ENCODE data around the gene SMC5. TPM values are rescaled to one million over a fixed set of nuclear protein-coding genes. Genes with fewer than 3 reads are reported as not detected.

Gene SMC5
- total and polyA plus RNA-seq, 2 donors (not counting 1 experiment from before 2014, with no cell fraction given): 8.9 to 82.1 TPM

DNA sequence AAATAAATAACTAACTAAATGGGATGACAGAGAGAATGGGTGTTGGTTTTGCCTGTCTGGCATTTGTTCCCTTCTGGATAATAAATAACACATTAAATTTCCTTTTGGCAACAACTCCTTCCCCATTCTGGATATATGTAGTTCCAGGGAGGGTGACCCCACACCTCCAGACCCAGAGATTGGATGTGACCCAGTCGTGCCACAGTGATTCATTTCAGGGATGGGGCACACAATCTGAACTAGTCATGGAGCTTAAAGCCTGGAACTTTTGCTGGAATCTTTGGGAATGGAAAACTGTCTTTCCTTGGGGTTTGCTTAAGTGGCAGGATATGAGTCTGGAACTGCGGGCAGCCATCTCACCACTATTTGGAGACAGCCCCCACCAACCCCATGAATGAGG, 144.4 kb downstream of the SMC5 start:
- no peak overlapping the region for H3K4me3 ChIP-seq (ENCODE audit: control extremely low read depth in 1 of 5, extremely low read depth in 1 of 5, insufficient read depth in 1 of 5, low read depth in 2 of 5, low read length in 4 of 5)
- H3K4me1 ChIP-seq (ENCODE audit: control insufficient read depth in 2 of 2, insufficient read depth in 2 of 2, low read length in 2 of 2): peaks cover 39 to 40% of the 10 kb centered on the region in 2 donors
- Mint-ChIP-seq H3K4me3 (no peak overlapping the region), H3K4me1 (peaks cover 63% of the 10 kb centered on the region), H3K27me3 (no peaks in the 10 kb centered on the region), H3K9me3 (ENCODE audit: insufficient read depth) (no peaks in the 10 kb centered on the region), H3K27ac (no peak overlapping the region)
- CTCF ChIA-PET: interaction anchor here (0.8 to 1.1 kb wide), 2 partner anchors 10 to 82 kb away, joined by 3 read pairs; no protein-coding TSS in a partner anchor
- DNase-seq: no peak
- no peak overlapping the region for H3K4me2 ChIP-seq (replicated peaks; ENCODE audit: low read depth, low read length, poor library complexity, severe bottlenecking)
- peaks cover 28% of the 10 kb centered on the region for H4K20me1 ChIP-seq (ENCODE audit: control insufficient read depth, insufficient read depth, low read length, poor library complexity, severe bottlenecking)
- ATAC-seq (ENCODE audit: low read depth): no peak
- no peak overlapping the region for H3K9ac ChIP-seq (ENCODE audit: low read length)
- H3K9me3 ChIP-seq (ENCODE audit: control extremely low read depth in 1 of 3, control insufficient read depth in 2 of 3, insufficient read depth in 1 of 3, low read length in 2 of 3): no peaks in the 10 kb centered on the region
- TF ChIP-seq EZH2 (IDR thresholded peaks at IDR 0.05; ENCODE audit: borderline replicate concordance, insufficient read depth, low read depth, low read length, poor library complexity, severe bottlenecking) (no peak), CTCF (IDR thresholded peaks at IDR 0.05) (no peak)
- no peak overlapping the region for H2AFZ ChIP-seq (ENCODE audit: insufficient read depth, low read depth, low read length, poor library complexity, severe bottlenecking)
- WGBS (ENCODE audit: insufficient coverage): no CpG with 5 or more reads among the region's 2 CpGs
- H3K79me2 ChIP-seq (ENCODE audit: control insufficient read depth, insufficient read depth, low read length): peaks cover 91% of the 10 kb centered on the region
- intact Hi-C loops (cut with micrococcal nuclease): no loop called here
- POLR2A ChIA-PET: interaction anchor here (3.2 kb wide), 1 partner anchor 9 kb away, joined by 17 read pairs; no protein-coding TSS in a partner anchor
- H3K27me3 ChIP-seq (replicated peaks in 1 of 4; ENCODE audit: control extremely low read depth in 1 of 4, control insufficient read depth in 3 of 4, insufficient read depth in 4 of 4, low read length in 3 of 4): no peaks in the 10 kb centered on the region
- no peaks in the 10 kb centered on the region for H3K36me3 ChIP-seq (replicated peaks in 1 of 2; ENCODE audit: control extremely low read depth in 1 of 2, control insufficient read depth in 1 of 2, extremely low read depth in 1 of 2, insufficient read depth in 2 of 2, low read length in 1 of 2)
- H3K27ac ChIP-seq (ENCODE audit: low read length in 2 of 2): no peak overlapping the region

DNA sequence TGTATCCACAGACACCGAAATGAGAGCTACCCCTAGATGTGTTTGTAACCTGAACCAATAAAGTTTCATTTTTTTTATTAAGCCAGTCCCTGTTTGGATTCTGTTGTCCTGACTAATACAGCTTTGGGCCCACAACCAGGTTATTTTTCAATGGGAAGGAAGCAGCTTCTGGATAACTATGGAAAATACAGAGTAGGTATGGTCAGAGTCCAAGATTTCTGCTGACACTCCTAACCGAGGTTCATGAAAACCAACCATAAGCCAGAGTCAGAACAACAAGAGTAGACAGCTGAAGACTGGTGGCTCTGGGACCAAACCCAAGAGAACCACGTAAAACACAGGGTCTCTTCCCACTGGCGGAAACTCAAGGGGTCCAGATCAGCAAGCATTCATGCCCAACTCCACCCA, 144.8 kb downstream of the SMC5 start:
- CTCF ChIA-PET: interaction anchor here (0.8 to 3.1 kb wide), 3 partner anchors 11 to 82 kb away, joined by 3 to 9 read pairs (median 3); partner anchors contain the start of gene KLF9
- WGBS (ENCODE audit: insufficient coverage): 97% methylated on average over 3 of the region's 4 CpGs
- no peaks in the 10 kb centered on the region for H3K36me3 ChIP-seq (replicated peaks in 1 of 2; ENCODE audit: control extremely low read depth in 1 of 2, control insufficient read depth in 1 of 2, extremely low read depth in 1 of 2, insufficient read depth in 2 of 2, low read length in 1 of 2)
- TF ChIP-seq CTCF (IDR thresholded peaks at IDR 0.05) (no peak), EZH2 (IDR thresholded peaks at IDR 0.05; ENCODE audit: borderline replicate concordance, insufficient read depth, low read depth, low read length, poor library complexity, severe bottlenecking) (no peak)
- Mint-ChIP-seq H3K9me3 (ENCODE audit: insufficient read depth) (no peaks in the 10 kb centered on the region), H3K4me1 (peaks cover 65% of the 10 kb centered on the region), H3K27me3 (no peaks in the 10 kb centered on the region), H3K27ac (peak overlapping the region; percentile 2), H3K4me3 (no peak overlapping the region)
- H3K27me3 ChIP-seq (replicated peaks in 1 of 4; ENCODE audit: control extremely low read depth in 1 of 4, control insufficient read depth in 3 of 4, insufficient read depth in 4 of 4, low read length in 3 of 4): no peaks in the 10 kb centered on the region
- no peaks in the 10 kb centered on the region for H3K9me3 ChIP-seq (ENCODE audit: control extremely low read depth in 1 of 3, control insufficient read depth in 2 of 3, insufficient read depth in 1 of 3, low read length in 2 of 3)
- no peak overlapping the region for H3K4me3 ChIP-seq (ENCODE audit: control extremely low read depth in 1 of 5, extremely low read depth in 1 of 5, insufficient read depth in 1 of 5, low read depth in 2 of 5, low read length in 4 of 5)
- intact Hi-C loops (cut with micrococcal nuclease): no loop called here
- POLR2A ChIA-PET: interaction anchor here (3.2 kb wide), 1 partner anchor 9 kb away, joined by 17 read pairs; no protein-coding TSS in a partner anchor
- no peak overlapping the region for H3K4me2 ChIP-seq (replicated peaks; ENCODE audit: low read depth, low read length, poor library complexity, severe bottlenecking)
- no peak overlapping the region for H3K9ac ChIP-seq (ENCODE audit: low read length)
- no peak overlapping the region for H3K27ac ChIP-seq (ENCODE audit: low read length in 2 of 2)
- peaks cover 92% of the 10 kb centered on the region for H3K79me2 ChIP-seq (ENCODE audit: control insufficient read depth, insufficient read depth, low read length)
- ATAC-seq (ENCODE audit: low read depth): no peak
- peaks cover 32% of the 10 kb centered on the region for H4K20me1 ChIP-seq (ENCODE audit: control insufficient read depth, insufficient read depth, low read length, poor library complexity, severe bottlenecking)
- peaks cover 34 to 38% of the 10 kb centered on the region in 2 donors for H3K4me1 ChIP-seq (ENCODE audit: control insufficient read depth in 2 of 2, insufficient read depth in 2 of 2, low read length in 2 of 2)
- no peak for DNase-seq
- H2AFZ ChIP-seq (ENCODE audit: insufficient read depth, low read depth, low read length, poor library complexity, severe bottlenecking): no peak overlapping the region
